GM06990 (cell line): Measurements from ENCODE around the gene INVS.

Source experiments
- DNase-seq: peaks from one replicate; pipeline ENCODE4 v3.0.0-alpha.2; 2011; ENCODE audit not compliant: insufficient read length; ENCODE audit errors: extremely low read depth
- H3K27me3 ChIP-seq: replicated peaks from 2 replicates; pipeline ENCODE4 v1.6.0; 2011; ENCODE audit warnings: low read length; ENCODE audit not compliant: control insufficient read depth, insufficient read depth
- H3K36me3 ChIP-seq: 2 replicates; pipeline ENCODE4 v1.5.1; 2011; ENCODE audit warnings: low read length; ENCODE audit not compliant: control insufficient read depth, insufficient read depth
- H3K4me3 ChIP-seq: replicated peaks from 2 replicates; pipeline ENCODE4 v1.5.1; 2011; ENCODE audit warnings: low read depth, mild to moderate bottlenecking, control low read depth, low read length
- TF ChIP-seq, protein P1 (sequence below): IDR thresholded peaks from 2 replicates; pipeline ENCODE4 v1.5.1; 2011; ENCODE audit warnings: low read length, control low read depth, mild to moderate bottlenecking, inconsistent platforms; ENCODE audit not compliant: insufficient read depth, poor library complexity, severe bottlenecking

Gene INVS

DNA sequence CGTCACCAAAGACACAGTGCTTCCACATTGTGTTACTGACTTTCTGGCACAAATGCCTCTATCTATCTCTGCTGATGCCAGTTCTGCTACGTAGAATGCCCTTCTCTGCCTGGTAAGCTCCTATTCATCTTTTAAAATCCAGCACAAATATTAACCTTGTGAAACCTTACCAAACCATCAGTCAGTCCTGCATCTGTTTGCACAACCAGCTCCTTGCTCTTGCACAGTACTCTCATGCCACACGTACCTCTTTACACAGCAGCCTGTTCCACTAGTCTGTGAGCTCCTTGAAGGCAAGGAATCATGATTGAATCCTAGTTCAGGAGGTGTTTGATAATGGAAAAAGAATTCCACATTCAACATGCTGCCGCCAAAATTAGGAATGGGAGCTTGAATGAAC lies 197.4 kb downstream of the INVS start:
- Histone ChIP-seq H3K27me3 (no peaks in the 10 kb centered on the region), H3K4me3 (no peak overlapping the region), H3K36me3 (peaks cover 18% of the 10 kb centered on the region)
- DNase-seq = no peak
- TF ChIP-seq, protein P1, sequence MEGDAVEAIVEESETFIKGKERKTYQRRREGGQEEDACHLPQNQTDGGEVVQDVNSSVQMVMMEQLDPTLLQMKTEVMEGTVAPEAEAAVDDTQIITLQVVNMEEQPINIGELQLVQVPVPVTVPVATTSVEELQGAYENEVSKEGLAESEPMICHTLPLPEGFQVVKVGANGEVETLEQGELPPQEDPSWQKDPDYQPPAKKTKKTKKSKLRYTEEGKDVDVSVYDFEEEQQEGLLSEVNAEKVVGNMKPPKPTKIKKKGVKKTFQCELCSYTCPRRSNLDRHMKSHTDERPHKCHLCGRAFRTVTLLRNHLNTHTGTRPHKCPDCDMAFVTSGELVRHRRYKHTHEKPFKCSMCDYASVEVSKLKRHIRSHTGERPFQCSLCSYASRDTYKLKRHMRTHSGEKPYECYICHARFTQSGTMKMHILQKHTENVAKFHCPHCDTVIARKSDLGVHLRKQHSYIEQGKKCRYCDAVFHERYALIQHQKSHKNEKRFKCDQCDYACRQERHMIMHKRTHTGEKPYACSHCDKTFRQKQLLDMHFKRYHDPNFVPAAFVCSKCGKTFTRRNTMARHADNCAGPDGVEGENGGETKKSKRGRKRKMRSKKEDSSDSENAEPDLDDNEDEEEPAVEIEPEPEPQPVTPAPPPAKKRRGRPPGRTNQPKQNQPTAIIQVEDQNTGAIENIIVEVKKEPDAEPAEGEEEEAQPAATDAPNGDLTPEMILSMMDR = no peak

DNA sequence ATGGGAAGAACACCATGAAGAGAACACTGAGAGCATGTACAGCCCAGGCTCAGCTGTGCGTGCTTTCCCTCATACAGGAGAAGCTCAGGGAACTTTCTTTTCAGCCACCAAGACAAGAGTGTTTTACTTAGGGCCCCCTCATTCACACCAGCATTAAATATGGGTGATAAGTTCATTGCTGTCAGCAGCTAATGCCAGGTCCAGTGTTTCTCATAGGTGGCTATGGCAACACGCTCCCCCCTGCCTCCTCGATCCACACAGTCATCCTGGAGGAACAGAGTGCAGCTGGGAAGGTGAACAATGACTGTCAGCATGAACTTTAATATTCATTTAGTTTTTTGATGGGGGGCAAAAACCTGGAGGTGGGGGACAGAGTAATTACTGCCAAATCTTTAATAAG lies 199.3 kb downstream of the INVS start:
- Histone ChIP-seq H3K27me3 (no peaks in the 10 kb centered on the region), H3K4me3 (no peak overlapping the region), H3K36me3 (peaks cover 17% of the 10 kb centered on the region)
- DNase-seq = no peak
- TF ChIP-seq, protein P1 = no peak

DNA sequence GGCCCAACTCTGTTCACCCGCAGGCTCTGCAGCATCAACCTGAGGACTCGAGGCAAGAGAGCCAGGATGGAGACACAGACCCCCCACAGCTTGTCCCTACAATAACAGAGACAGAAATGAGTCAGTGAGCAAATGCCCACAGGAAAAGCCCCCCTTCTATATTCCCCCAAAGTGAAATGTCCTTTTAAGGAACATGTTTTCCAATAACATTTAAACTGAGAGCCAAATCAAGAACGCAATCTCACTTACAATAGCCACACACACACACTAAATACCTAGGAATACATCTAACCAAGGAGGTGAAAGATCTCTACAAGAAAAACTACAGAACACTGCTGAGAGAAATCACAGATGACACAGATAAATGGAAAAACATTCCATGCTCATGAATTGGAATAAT lies 204.7 kb downstream of the INVS start:
- Histone ChIP-seq H3K4me3 (no peak overlapping the region), H3K36me3 (peaks cover 5% of the 10 kb centered on the region), H3K27me3 (no peaks in the 10 kb centered on the region)
- no peak for DNase-seq
- TF ChIP-seq, protein P1 = no peak

DNA sequence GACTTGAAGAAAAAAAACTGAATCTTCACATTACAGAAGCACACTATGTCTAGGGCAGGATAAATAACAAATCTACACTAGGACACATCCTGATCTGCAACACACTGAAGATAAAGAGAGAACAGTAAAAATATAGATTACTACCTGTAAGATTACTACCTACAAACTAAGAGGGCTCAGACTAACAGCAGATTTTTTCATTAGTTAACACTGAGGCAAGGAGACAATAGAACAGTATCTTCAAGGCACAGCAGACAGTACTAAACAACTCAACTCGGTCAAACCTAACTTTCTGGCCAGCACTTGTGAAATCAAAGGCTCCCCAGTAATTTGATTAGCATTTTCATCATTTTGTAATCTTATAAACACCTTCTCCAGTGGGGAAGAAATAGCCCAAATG lies 207.2 kb downstream of the INVS start:
- peaks cover 2% of the 10 kb centered on the region for H3K36me3 ChIP-seq
- H3K27me3 ChIP-seq = no peaks in the 10 kb centered on the region
- DNase-seq = no peak
- TF ChIP-seq, protein P1 = no peak
- no peak overlapping the region for H3K4me3 ChIP-seq

DNA sequence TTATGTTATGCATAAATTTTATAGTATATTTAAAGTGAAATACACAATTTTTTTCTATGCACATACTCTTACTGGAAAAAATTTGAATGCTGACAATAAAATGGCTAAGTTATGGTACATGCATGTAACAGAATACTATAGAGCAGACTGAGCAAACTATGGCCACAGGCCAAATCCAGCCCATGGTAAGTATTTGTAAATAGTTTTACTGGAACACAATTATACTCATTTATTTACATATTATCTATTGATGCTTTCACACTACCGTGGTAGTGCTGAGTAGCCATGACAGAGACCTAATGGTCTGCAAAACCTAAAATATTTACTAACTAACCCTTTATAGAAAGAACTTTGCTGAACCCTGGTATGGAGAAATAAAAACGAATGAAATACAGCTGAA lies 208.0 kb downstream of the INVS start:
- H3K27me3 ChIP-seq = no peaks in the 10 kb centered on the region
- H3K36me3 ChIP-seq = peaks cover under 1% of the 10 kb centered on the region
- H3K4me3 ChIP-seq = no peak overlapping the region
- no peak for DNase-seq
- TF ChIP-seq, protein P1 = no peak

DNA sequence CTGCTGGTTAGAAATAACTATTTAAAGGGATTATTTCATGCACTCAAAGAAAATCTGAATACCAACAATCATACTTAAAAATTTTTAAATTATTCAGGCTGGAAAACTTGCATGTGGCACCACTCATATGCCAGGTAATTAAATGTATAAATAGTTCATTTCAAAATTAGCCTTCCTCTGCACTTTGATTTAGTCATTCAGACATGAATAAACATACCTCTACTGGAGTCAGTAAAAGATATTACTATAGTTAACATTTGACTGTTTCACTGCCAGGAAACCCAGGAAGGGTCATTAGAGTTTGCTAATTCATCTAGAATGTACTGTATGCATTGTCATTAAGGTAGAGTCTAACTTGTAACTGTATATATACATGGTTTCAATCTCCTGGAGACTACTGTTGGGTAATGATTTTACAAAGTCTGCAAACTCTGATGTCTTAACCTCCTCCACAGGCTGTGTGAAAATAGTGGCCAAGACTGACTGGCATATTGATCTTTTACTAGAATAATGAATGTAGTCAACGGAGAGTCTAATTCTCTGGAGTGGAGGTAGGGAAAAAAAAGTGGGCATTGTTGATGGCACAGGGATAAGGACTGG lies 210.0 kb downstream of the INVS start:
- TF ChIP-seq, protein P1 = no peak
- Histone ChIP-seq H3K36me3 (no peaks in the 10 kb centered on the region; the same call in none of the 2 replicates), H3K4me3 (no peak overlapping the region), H3K27me3 (no peaks in the 10 kb centered on the region)
- DNase-seq = no peak
